ENCODE measurements around the gene MS4A1.
"Not testable (repeated sequence)": the region's sequence is repeated elsewhere in the genome, so short reads cannot be mapped to it uniquely, and the experiment has no call there.

The MS4A1 gene

DNA sequence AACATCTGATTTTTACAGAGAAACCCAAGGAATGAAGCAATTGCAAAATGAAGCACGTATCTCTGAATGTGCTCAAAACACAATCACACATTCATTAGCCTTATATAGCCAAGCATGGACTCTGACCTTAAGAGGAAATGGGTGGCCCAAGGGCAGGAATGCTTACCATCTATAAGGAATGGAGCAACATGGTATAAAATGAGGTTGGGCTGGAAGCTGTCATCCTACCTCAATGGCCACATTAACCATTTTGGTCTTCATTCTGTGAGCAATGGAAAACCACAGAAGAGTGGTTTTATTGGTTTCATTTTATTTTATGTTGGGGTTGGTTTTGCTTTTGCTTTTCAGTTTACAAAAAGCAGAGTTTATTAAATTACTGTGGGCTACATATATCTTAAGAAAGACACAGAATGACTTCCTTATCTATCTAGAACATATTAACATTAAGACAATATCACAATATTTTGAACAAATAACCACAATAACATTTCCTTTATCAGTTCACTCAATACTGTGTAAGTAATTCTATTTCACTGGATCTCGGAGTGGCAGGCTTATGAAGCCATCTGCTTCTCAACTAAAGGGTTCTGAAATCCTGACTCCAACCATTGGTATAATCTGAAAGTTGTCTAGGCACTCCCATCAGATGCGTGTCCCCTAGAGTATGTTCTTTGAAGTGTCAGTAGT is 48.7 kb downstream of the MS4A1 start:
- no peak for DNase-seq

DNA sequence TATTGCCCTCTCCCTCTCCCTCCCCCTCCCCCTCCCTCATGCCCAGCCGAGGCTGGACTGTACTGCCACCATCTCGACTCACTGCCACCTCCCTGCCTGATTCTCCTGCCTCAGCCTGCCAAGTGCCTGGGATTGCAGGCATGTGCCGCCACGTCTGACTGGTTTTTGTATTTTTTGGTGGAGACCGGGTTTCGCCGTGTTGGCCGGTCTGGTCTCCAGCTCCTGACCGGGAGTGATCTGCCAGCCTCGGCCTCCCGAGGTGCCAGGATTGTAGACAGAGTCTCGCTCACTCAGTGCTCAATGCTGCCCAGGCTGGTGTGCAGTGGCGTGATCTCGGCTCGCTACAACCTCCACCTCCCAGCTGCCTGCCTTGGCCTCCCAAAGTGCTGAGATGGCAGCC is 54.0 kb downstream of the MS4A1 start:
- not testable (repeated sequence) for DNase-seq

DNA sequence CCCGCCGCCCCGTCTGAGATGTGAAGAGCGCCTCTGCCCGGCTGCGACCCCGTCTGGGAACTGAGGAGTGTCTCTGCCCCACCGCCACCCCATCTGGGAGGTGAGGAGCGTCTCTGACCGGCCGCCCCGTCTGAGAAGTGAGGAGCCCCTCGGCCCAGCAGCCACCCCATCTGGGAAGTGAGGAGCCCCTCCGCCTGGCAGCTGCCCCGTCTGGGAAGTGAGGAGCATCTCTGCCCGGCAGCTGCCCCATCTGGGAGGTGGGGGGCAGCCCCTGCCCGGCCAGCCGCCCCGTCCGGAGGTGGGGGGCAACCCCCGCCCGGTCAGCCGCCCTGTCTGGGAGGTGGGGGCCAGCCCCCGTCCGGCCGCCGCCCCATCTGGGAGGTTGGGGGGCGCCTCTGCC is 54.6 kb downstream of the MS4A1 start:
- not testable (repeated sequence) for DNase-seq

DNA sequence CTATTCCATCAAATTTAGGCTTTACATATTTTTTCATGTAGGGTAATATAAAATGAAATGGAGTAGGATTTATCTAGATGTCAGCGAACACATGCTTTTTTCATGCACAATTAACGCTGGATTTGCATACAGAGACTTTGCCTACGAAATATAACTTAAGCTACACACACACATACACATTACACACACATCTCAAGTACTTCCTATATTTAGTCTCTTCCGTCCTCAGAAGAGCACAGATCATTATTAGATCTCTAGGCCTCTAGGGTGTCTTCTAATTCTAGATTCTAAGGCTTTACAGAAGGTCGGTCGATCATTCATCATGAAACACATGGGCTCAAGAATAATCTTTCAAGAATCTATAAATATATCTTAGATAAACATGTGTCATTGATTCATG is 55.7 kb downstream of the MS4A1 start:
- DNase-seq: no peak

DNA sequence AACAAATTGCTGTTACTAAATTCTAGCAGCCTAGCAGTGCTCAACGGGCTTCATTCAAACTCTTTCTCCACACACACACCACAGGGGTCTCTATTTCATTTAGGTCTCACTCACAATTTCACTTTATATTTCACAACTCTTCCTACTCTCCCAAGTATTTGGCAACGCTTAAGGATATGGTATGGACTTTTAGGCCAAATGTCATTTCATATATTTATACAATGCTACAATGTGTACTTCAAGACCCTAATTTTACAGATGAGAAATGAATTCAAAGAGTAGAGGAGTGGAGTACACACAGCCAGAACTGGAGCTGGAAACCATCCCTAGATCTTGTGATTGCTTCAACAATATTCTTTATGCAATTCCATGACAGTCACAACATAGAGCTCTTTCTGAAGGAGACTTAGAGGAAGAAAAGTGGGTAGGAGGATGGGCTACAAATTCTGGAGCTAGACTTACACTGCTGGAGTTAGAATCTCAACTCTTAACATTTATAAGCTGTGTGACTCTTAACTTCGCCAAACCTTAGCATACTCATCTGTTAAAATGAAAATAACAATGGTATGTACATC is 57.1 kb downstream of the MS4A1 start:
- DNase-seq: no peak

DNA sequence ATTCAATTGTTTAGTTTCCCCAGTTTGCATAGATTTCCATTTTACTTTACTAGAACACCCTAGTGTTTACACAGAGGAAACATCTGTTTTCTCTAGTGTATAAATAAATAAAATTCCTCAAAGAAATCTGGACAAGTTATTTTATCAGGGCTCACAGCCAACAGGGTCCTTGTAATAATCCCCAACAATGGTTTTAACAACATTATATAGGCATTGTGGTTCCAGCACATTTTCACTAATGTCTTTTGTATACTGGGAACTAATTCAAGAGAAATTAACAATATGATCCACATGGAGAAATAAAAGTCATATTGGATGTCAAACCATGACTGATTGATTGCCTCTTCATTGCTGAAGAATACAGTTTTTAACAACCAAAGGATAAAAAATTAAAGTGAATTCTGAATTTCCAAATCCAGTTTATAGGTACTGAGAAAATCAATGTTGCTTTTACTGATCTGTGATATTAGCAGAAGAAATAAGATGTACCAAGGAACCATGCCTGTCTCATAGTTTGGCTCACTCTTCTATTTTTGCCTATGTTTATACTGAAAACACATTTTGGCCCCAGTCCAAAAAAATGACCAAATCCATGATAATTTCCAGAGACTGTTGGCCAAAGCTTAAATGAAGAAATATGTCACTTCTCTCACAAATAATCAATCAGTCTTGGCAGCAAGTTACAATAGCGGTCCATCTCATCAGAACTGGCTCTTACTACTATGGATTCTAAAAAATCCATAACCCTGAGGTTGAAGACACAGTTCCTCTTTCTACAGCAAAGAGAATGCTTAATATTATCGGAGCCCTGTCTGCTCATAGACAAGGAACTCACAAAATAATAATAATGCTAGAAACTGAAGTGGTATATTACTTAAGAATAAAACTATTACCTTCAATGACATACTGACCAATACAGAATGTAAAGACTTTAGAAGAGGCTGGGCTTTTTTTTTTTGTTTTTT is 58.1 kb downstream of the MS4A1 start:
- DNase-seq: no peak

DNA sequence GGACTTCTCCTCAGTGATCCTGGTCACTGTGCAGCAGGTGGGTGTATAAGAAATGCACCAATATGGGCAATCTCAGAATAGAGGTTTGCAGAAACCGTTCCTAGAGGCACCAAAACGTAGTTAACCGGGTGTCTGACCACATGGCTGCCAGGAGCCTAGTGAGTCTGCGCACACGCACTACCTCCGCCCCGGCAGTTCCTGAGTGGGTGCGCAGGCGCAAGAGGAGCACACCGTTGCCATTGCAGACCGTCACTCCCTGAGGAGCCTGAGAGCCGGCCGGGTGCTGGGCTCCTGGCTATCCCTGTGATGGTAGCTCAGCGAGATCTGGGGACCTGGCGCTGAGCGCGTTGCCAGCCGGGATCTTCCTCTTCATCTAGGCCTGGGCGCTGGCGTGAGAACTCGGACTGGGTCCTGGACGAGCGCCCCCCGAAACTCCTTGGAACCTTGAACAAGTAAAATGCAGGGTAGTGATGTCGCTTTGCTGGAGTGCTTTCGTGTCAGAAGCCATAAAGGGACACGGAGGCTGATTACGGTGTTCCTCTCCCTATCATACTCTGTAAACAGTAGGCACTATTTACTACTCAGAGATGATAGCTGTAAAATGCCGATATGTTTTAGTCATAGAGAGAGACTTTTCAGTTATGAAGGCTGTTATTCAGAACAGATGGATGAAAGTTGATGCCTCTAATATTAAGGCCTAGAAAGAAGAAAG is 59.7 kb downstream of the MS4A1 start, which contains the start of gene MS4A13:
Gene MS4A13, plus strand, starts transcription at position 249 of the 712 bp plus-strand sequence. CDS start 2,692 bp downstream, outside the sequence.
- no peak for DNase-seq

Measured in activated CD8-positive, alpha-beta memory T cell treated with anti-CD3 and anti-CD28 coated beads, Interleukin-2, amount 50 U/mL, for 4 hours (primary cell).